Loucy (cell line): Measurements from ENCODE around the gene PIGU.
"Not testable (repeated sequence)": the region's sequence is repeated elsewhere in the genome, so short reads cannot be mapped to it uniquely, and the experiment has no call there.

Experiments
- H2AFZ ChIP-seq: fragments of 200-600 bp; sonication (generic); 2 replicates; pipeline ENCODE4 v1.6.0; 2016; ENCODE audit warnings: antibody characterized with exemption, mild to moderate bottlenecking, low read length, moderate library complexity
- H3F3A ChIP-seq: fragments of 200-600 bp; 2 replicates; pipeline ENCODE4 v1.6.0; 2016; ENCODE audit warnings: antibody characterized with exemption, low read depth, mild to moderate bottlenecking
- H3K27me3 ChIP-seq: fragments of 200-600 bp; sonication (generic); 2 replicates; pipeline ENCODE4 v1.6.1; 2014; ENCODE audit warnings: low read length, mild to moderate bottlenecking; ENCODE audit not compliant: insufficient read depth, poor library complexity, severe bottlenecking
- H3K36me3 ChIP-seq: fragments of 200-600 bp; sonication (generic); 2 replicates; pipeline ENCODE4 v1.6.1; 2016; ENCODE audit warnings: low read length; ENCODE audit not compliant: insufficient read depth
- H3K4me1 ChIP-seq: fragments of 200-600 bp; sonication (generic); 2 replicates; pipeline ENCODE4 v1.5.1; 2014; ENCODE audit warnings: low read length, mild to moderate bottlenecking; ENCODE audit not compliant: insufficient read depth, poor library complexity, severe bottlenecking
- H3K4me2 ChIP-seq: fragments of 200-600 bp; sonication (generic); 2 replicates; pipeline ENCODE4 v1.6.0; 2014; ENCODE audit warnings: antibody characterized with exemption, low read length, low read depth, mild to moderate bottlenecking; ENCODE audit not compliant: poor library complexity, severe bottlenecking
- H3K4me3 ChIP-seq: fragments of 200-600 bp; sonication (generic); 2 replicates; pipeline ENCODE4 v1.5.1; 2014; ENCODE audit warnings: low read length, mild to moderate bottlenecking, mixed read lengths; ENCODE audit not compliant: poor library complexity, severe bottlenecking
- H3K79me2 ChIP-seq: fragments of 200-600 bp; sonication (generic); 2 replicates; pipeline ENCODE4 v1.6.1; 2014; ENCODE audit warnings: low read length; ENCODE audit not compliant: insufficient read depth
- H3K9ac ChIP-seq: fragments of 200-600 bp; sonication (generic); 2 replicates; pipeline ENCODE4 v1.6.0; 2014; ENCODE audit warnings: mild to moderate bottlenecking, low read depth, low read length, moderate library complexity; ENCODE audit not compliant: poor library complexity, severe bottlenecking
- H3K9me2 ChIP-seq: fragments of 200-600 bp; sonication (generic); replicated peaks from 2 replicates; pipeline ENCODE4 v1.6.1; 2016; ENCODE audit warnings: low read depth, low read length, mixed read lengths
- H3K9me3 ChIP-seq: fragments of 200-600 bp; sonication (generic); 2 replicates; pipeline ENCODE4 v1.6.1; 2014; ENCODE audit warnings: mild to moderate bottlenecking, antibody characterized with exemption, low read length, low read depth; ENCODE audit not compliant: insufficient read depth
- H4K20me1 ChIP-seq: fragments of 200-600 bp; sonication (generic); 2 replicates; pipeline ENCODE4 v1.6.0; 2014; ENCODE audit warnings: antibody characterized with exemption, low read length, mild to moderate bottlenecking; ENCODE audit not compliant: insufficient read depth, poor library complexity, severe bottlenecking
- CTCF ChIP-seq: fragments of 200-600 bp; sonication (generic); conservative IDR thresholded peaks from 2 replicates; pipeline ENCODE4 v1.5.1; 2014; ENCODE audit warnings: mild to moderate bottlenecking, antibody characterized with exemption, low read length
- EZH2phosphoT487 ChIP-seq: fragments of 200-600 bp; IDR thresholded peaks from 2 replicates; pipeline ENCODE4 v1.6.1; 2018; ENCODE audit warnings: antibody characterized with exemption, mild to moderate bottlenecking, moderate library complexity, borderline replicate concordance

PIGU gene

GRCh38 chr20:34615477-34615876, 61.4 kb downstream of the PIGU start:
- Histone ChIP-seq H3K27me3 (no peaks in the 10 kb centered on the region), H4K20me1 (no peaks in the 10 kb centered on the region), H3K4me1 (no peaks in the 10 kb centered on the region), H3F3A (no peaks in the 10 kb centered on the region), H3K9me2 (no peaks in the 10 kb centered on the region), H3K4me3 (no peak overlapping the region), H3K4me2 (no peak overlapping the region), H3K9me3 (no peaks in the 10 kb centered on the region), H3K9ac (no peak overlapping the region), H2AFZ (no peak overlapping the region), H3K36me3 (peaks cover 20% of the 10 kb centered on the region; the same call in 1 of the 2 replicates), H3K79me2 (no peaks in the 10 kb centered on the region)
- TF ChIP-seq EZH2phosphoT487, result no peak
- TF ChIP-seq CTCF, result no peak

- H3K79me2 ChIP-seq, H3K4me2 ChIP-seq, H3K4me3 ChIP-seq, H3K9me3 ChIP-seq, H3K27me3 ChIP-seq, H3K9ac ChIP-seq, H4K20me1 ChIP-seq, H2AFZ ChIP-seq, H3F3A ChIP-seq, H3K9me2 ChIP-seq, H3K4me1 ChIP-seq: not testable (repeated sequence)
- H3K36me3 ChIP-seq, result peaks cover 16% of the 10 kb centered on the region; the same call in 1 of the 2 replicates
These were observed 64.9 kb downstream of the PIGU start for GRCh38 chr20:34611976-34612375.

- no peak overlapping the region for H2AFZ ChIP-seq
- no peaks in the 10 kb centered on the region for H4K20me1 ChIP-seq
- H3K36me3 ChIP-seq, result 0 out of 2 replicates have a peak, but pooled peaks cover 2% of the 10 kb centered on the region
- no peaks in the 10 kb centered on the region for H3F3A ChIP-seq
- no peak overlapping the region for H3K4me3 ChIP-seq
- H3K79me2 ChIP-seq, result no peaks in the 10 kb centered on the region
- no peak overlapping the region for H3K9ac ChIP-seq
- no peaks in the 10 kb centered on the region for H3K9me2 ChIP-seq
- no peak overlapping the region for H3K4me2 ChIP-seq
- no peaks in the 10 kb centered on the region for H3K27me3 ChIP-seq
- H3K9me3 ChIP-seq, result no peaks in the 10 kb centered on the region
- TF ChIP-seq CTCF, result no peak
- no peak for TF ChIP-seq EZH2phosphoT487
- H3K4me1 ChIP-seq, result no peaks in the 10 kb centered on the region
These were observed 69.8 kb downstream of the PIGU start for GRCh38 chr20:34607066-34607465.

- Histone ChIP-seq H3K4me2 (no peak overlapping the region), H3K79me2 (no peaks in the 10 kb centered on the region), H3F3A (no peaks in the 10 kb centered on the region), H4K20me1 (no peaks in the 10 kb centered on the region), H3K27me3 (no peaks in the 10 kb centered on the region), H3K36me3 (no peaks in the 10 kb centered on the region), H3K9me3 (no peaks in the 10 kb centered on the region), H3K4me3 (no peak overlapping the region), H3K9me2 (no peaks in the 10 kb centered on the region), H3K9ac (no peak overlapping the region), H3K4me1 (no peaks in the 10 kb centered on the region), H2AFZ (no peak overlapping the region)
- TF ChIP-seq EZH2phosphoT487 (no peak), CTCF (no peak)
These were observed 71.7 kb downstream of the PIGU start for GRCh38 chr20:34604980-34605788.
